ENCODE data around the gene SRP19. TPM values are rescaled to one million over a fixed set of nuclear protein-coding genes. Genes with fewer than 3 reads are reported as not detected.

Gene SRP19
- total and polyA plus RNA-seq, 12 donors = 19.4 to 80.1 (median 26.9) TPM

DNA sequence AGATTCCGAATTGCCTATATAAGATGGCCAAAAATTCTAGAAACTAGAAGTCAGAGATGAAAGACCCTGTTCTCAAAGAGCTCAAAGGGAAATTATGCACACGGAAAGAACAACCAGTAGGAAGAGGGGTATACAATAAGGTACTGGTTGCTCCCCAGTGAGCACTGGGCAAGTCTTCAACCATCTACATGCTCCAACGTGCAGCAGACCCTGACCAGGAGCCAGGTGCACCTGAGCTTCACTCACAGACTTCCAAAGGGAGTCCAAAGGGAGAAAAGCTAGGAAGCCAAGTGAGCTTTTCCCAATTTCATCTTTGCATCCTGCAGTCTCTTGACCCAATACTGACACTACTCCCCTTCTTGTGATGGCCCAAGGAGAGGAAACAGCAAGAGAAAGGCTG is 57.0 kb downstream of the SRP19 start:
- ATAC-seq (no peak), DNase-seq (no peak)
- WGBS, 2 donors = 72 to 75% methylated on average over 3 of the region's 3 CpGs
- Histone ChIP-seq H3K27me3 (no peaks in the 10 kb centered on the region), H3K4me3 (no peak overlapping the region), H3K27ac (peak overlapping the region in 3 of 10 donors; percentile 10 to 33 (median 10)), H3K36me3 (peaks cover 0 to 68% (median 4%) of the 10 kb centered on the region in 9 donors), H3K4me1 (peaks cover 12 to 86% (median 75%) of the 10 kb centered on the region in 9 donors), H3K9me3 (no peaks in the 10 kb centered on the region)
- intact Hi-C loops (cut with DNase I) = loop anchor here in 1 of 10 donors (5.0 kb wide), 1 partner anchor 169 kb away; no protein-coding TSS in a partner anchor
- TF ChIP-seq, protein P1, sequence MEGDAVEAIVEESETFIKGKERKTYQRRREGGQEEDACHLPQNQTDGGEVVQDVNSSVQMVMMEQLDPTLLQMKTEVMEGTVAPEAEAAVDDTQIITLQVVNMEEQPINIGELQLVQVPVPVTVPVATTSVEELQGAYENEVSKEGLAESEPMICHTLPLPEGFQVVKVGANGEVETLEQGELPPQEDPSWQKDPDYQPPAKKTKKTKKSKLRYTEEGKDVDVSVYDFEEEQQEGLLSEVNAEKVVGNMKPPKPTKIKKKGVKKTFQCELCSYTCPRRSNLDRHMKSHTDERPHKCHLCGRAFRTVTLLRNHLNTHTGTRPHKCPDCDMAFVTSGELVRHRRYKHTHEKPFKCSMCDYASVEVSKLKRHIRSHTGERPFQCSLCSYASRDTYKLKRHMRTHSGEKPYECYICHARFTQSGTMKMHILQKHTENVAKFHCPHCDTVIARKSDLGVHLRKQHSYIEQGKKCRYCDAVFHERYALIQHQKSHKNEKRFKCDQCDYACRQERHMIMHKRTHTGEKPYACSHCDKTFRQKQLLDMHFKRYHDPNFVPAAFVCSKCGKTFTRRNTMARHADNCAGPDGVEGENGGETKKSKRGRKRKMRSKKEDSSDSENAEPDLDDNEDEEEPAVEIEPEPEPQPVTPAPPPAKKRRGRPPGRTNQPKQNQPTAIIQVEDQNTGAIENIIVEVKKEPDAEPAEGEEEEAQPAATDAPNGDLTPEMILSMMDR (IDR thresholded peaks at IDR 0.05) = no peak

DNA sequence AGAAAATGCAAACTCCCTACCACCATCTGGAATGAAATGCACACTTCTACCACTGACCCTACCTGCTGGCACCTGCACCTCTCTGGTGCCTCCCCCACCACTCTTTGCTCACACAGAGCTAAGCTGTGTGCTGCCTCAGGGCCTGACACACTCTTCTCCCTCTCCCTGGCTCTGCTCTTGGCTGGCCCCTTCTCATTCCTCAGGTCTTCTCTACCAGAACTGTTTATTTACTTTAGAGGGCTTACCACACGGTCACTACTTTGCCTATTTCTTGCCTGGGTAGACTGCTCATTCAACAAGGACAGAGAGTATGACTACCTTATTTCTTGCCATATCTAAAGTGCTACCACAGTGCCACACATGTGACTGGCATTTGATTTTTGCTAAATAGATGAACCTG is 57.6 kb downstream of the SRP19 start:
- Histone ChIP-seq H3K27ac (peak overlapping the region in 3 of 10 donors; percentile 10 to 33 (median 10)), H3K4me3 (no peak overlapping the region), H3K9me3 (no peaks in the 10 kb centered on the region), H3K4me1 (peaks cover 12 to 86% (median 77%) of the 10 kb centered on the region in 9 donors), H3K36me3 (peaks cover 0 to 66% (median 4%) of the 10 kb centered on the region in 9 donors), H3K27me3 (no peaks in the 10 kb centered on the region)
- ATAC-seq = no peak
- TF ChIP-seq, protein P1 (IDR thresholded peaks at IDR 0.05) = no peak
- 52 to 64% methylated on average over 1 of the region's 1 CpG for WGBS, 2 donors
- no peak for DNase-seq
- intact Hi-C loops (cut with DNase I) = loop anchor here in 1 of 10 donors (5.0 kb wide), 1 partner anchor 169 kb away; no protein-coding TSS in a partner anchor

Other genes starting within 250 kb of the SRP19 start
- gene APC, start 123.4 kb upstream of the SRP19 start, total RNA-seq = 10 to 100 TPM; 28.5 to 47.6 (median 38.4) TPM
- 1 to 10 TPM; 3.1 to 5.3 TPM for gene APC, start 123.4 kb upstream of the SRP19 start, polyA plus RNA-seq
- 100 to 1,000 TPM; 118 to 169 (median 134) TPM for gene REEP5, start 60.9 kb downstream of the SRP19 start, total RNA-seq
- 10 to 100 TPM; 90.2 to 96.9 TPM for gene REEP5, start 60.9 kb downstream of the SRP19 start, polyA plus RNA-seq
- gene DCP2, start 115.5 kb downstream of the SRP19 start, total RNA-seq = 10 to 100 TPM; 13.7 to 24.5 (median 16.3) TPM
- gene DCP2, start 115.5 kb downstream of the SRP19 start, polyA plus RNA-seq = 1 to 10 TPM; 3.1 to 4.8 TPM

Data from heart right ventricle (tissue), 16 donors.